ENCODE data around the gene INCENP. TPM values are rescaled to one million over a fixed set of nuclear protein-coding genes. Genes with fewer than 3 reads are reported as not detected.
A peak's percentile ranks its signal among the peaks of the same experiment; 100 is the strongest.

Gene INCENP
- total RNA-seq, 2 donors from 2014 or later = 35.1 to 93.4 TPM

DNA sequence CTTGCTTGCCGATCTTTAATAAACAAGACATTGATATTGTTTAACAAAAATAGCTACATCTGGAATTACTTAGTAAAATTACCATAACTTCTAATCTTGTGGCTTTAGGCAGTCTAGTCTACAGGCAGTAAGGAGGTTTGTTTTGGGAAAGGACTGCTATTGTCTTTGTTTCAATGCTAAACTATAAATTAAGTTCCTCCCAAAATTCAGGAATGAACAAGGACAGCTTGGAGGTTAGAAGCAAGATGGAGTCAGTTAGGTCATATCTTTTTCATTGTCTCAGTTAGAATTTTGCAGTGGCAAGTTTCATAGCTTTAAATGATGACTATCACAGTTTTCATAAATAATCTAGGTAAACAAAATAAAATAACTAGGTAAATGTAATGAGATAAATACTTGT is 36.1 kb upstream of the INCENP start:
- intact Hi-C loops (cut with DNase I) = no loop called here
- no peaks in the 10 kb centered on the region for H3K27me3 ChIP-seq
- no peak overlapping the region for H3K27ac ChIP-seq
- DNase-seq = no peak
- H3K4me3 ChIP-seq = no peak overlapping the region
- no peaks in the 10 kb centered on the region for H3K4me1 ChIP-seq
- peaks cover 4% of the 10 kb centered on the region for H3K9me3 ChIP-seq
- no peak overlapping the region for H3K9ac ChIP-seq (ENCODE audit: low read depth in 2 of 2, low read length in 2 of 2)
- H3K36me3 ChIP-seq = no peaks in the 10 kb centered on the region
- TF ChIP-seq, protein P1, sequence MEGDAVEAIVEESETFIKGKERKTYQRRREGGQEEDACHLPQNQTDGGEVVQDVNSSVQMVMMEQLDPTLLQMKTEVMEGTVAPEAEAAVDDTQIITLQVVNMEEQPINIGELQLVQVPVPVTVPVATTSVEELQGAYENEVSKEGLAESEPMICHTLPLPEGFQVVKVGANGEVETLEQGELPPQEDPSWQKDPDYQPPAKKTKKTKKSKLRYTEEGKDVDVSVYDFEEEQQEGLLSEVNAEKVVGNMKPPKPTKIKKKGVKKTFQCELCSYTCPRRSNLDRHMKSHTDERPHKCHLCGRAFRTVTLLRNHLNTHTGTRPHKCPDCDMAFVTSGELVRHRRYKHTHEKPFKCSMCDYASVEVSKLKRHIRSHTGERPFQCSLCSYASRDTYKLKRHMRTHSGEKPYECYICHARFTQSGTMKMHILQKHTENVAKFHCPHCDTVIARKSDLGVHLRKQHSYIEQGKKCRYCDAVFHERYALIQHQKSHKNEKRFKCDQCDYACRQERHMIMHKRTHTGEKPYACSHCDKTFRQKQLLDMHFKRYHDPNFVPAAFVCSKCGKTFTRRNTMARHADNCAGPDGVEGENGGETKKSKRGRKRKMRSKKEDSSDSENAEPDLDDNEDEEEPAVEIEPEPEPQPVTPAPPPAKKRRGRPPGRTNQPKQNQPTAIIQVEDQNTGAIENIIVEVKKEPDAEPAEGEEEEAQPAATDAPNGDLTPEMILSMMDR (IDR thresholded peaks at IDR 0.05) = no peak

- no peak overlapping the region for H3K4me3 ChIP-seq
- H3K27ac ChIP-seq = no peak overlapping the region
- no peaks in the 10 kb centered on the region for H3K36me3 ChIP-seq
- intact Hi-C loops (cut with DNase I) = no loop called here
- H3K27me3 ChIP-seq = no peaks in the 10 kb centered on the region
- DNase-seq = no peak
- H3K9ac ChIP-seq (ENCODE audit: low read depth in 2 of 2, low read length in 2 of 2) = no peak overlapping the region
- H3K9me3 ChIP-seq = peaks cover 4% of the 10 kb centered on the region
- no peaks in the 10 kb centered on the region for H3K4me1 ChIP-seq
- TF ChIP-seq, protein P1 (IDR thresholded peaks at IDR 0.05) = no peak
These were observed 35.4 kb upstream of the INCENP start for GRCh38 chr11:62088331-62088933.

DNA sequence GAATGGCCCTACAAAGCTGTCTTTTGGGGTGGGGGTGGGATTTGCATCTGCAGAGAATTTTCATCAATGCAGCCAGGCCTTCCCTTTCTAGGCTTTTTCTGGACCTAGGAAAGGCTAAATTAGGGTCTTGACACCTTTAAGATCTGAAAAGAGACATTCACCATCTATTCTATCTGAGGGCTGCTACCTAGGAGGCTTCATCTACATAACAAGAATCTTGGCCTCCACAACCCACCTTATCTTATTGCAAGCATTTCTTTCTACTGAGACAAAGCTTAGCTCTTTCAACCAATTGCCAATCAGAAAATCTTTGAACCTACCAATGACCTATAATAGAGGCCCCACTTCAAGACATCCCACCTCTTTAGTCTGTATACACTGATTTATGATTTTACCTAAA is 20.7 kb upstream of the INCENP start:
- H3K36me3 ChIP-seq = no peaks in the 10 kb centered on the region
- no peak overlapping the region for H3K9ac ChIP-seq (ENCODE audit: low read depth in 2 of 2, low read length in 2 of 2)
- H3K4me1 ChIP-seq = no peaks in the 10 kb centered on the region
- H3K9me3 ChIP-seq = no peaks in the 10 kb centered on the region
- no peak overlapping the region for H3K4me3 ChIP-seq
- no peaks in the 10 kb centered on the region for H3K27me3 ChIP-seq
- DNase-seq = no peak
- TF ChIP-seq, protein P1 (IDR thresholded peaks at IDR 0.05) = no peak
- intact Hi-C loops (cut with DNase I) = no loop called here
- no peak overlapping the region for H3K27ac ChIP-seq

GRCh38 chr11:62103986-62104385 is 19.8 kb upstream of the INCENP start:
- Histone ChIP-seq H3K4me1 (no peaks in the 10 kb centered on the region), H3K27me3 (no peaks in the 10 kb centered on the region), H3K4me3 (no peak overlapping the region), H3K9me3 (no peaks in the 10 kb centered on the region), H3K27ac (no peak overlapping the region), H3K36me3 (no peaks in the 10 kb centered on the region), H3K9ac (ENCODE audit: low read depth in 2 of 2, low read length in 2 of 2) (no peak overlapping the region)
- TF ChIP-seq, protein P1 (IDR thresholded peaks at IDR 0.05) = no peak
- DNase-seq = no peak
- intact Hi-C loops (cut with DNase I) = no loop called here

- Histone ChIP-seq H3K36me3 (no peaks in the 10 kb centered on the region), H3K4me3 (no peak overlapping the region), H3K4me1 (no peaks in the 10 kb centered on the region), H3K27ac (peak overlapping the region; percentile 51), H3K9me3 (no peaks in the 10 kb centered on the region), H3K27me3 (no peaks in the 10 kb centered on the region), H3K9ac (ENCODE audit: low read depth in 2 of 2, low read length in 2 of 2) (peak overlapping the region in 1 of 2 donors; percentile 9)
- no peak for DNase-seq
- TF ChIP-seq, protein P1 (IDR thresholded peaks at IDR 0.05) = no peak
- intact Hi-C loops (cut with DNase I) = no loop called here
These were observed 18.8 kb upstream of the INCENP start for GRCh38 chr11:62104816-62105653.
